GM10248 (cell line): ENCODE results near the gene FKBP11.

Experiments
- CTCF ChIA-PET: fragments of 300-600 bp; sonication (Branson Sonifier 250); formaldehyde crosslinking; extraction: SDS; loops from one replicate; lab custom pipeline; 2021; ENCODE audit warnings: antibody characterized with exemption; lab: Yijun Ruan, JAX
- POLR2A ChIA-PET: fragments of 350-650 bp; sonication (Branson Sonifier 250); formaldehyde crosslinking; extraction: SDS; loops from one replicate; lab custom pipeline; 2020; ENCODE audit warnings: antibody characterized with exemption; lab: Yijun Ruan, JAX
- DNase-seq: peaks from one replicate; pipeline ENCODE4 v3.0.0; 2012; ENCODE audit errors: extremely low spot score
- CTCF ChIP-seq: IDR thresholded peaks from 2 replicates; pipeline ENCODE4 v1.5.1; 2012; ENCODE audit warnings: mild to moderate bottlenecking, low read depth; ENCODE audit errors: extremely low read depth, missing control alignments, control extremely low read depth

The FKBP11 gene

GRCh38 chr12:48890657-48891418, 34.5 kb downstream of the FKBP11 start:
- DNase-seq = peak; percentile 83
- ChIA-PET POLR2A (interaction anchor here (0.6 kb wide), 2 partner anchors 25 to 375 kb away, joined by 3 read pairs; partner anchors contain the start of gene RND1), CTCF (interaction anchor here (0.6 to 8.3 kb wide), 40 partner anchors 11 to 252 kb away, joined by 3 to 313 read pairs (median 5); partner anchors contain the start of genes ARF3, DDN, DDX23 and FKBP11)
- peak; percentile 85 for TF ChIP-seq CTCF

- POLR2A ChIA-PET = interaction anchor here (1.6 kb wide), 1 partner anchor 24 kb away, joined by 7 read pairs; the partner anchor contains the start of gene RND1
- DNase-seq = no peak
- CTCF ChIA-PET = interaction anchor here (0.8 to 8.3 kb wide), 22 partner anchors 9 to 199 kb away, joined by 3 to 313 read pairs (median 5); partner anchors contain the start of genes ARF3, DDX23, FKBP11 and RND1
- TF ChIP-seq CTCF = no peak
These were observed 35.6 kb downstream of the FKBP11 start for GRCh38 chr12:48889679-48890078.

GRCh38 chr12:48883305-48884161, 41.8 kb downstream of the FKBP11 start:
- CTCF ChIA-PET = interaction anchor here (0.7 to 5.9 kb wide), 12 partner anchors 7 to 113 kb away, joined by 3 to 46 read pairs (median 4); partner anchors contain the start of gene FKBP11
- no peak for DNase-seq
- no peak for TF ChIP-seq CTCF
- POLR2A ChIA-PET = interaction anchor here (1.2 kb wide), 1 partner anchor 18 kb away, joined by 3 read pairs; no protein-coding TSS in a partner anchor

- TF ChIP-seq CTCF = no peak
- no peak for DNase-seq
- POLR2A ChIA-PET = interaction anchor here (1.2 kb wide), 1 partner anchor 18 kb away, joined by 3 read pairs; no protein-coding TSS in a partner anchor
- CTCF ChIA-PET = interaction anchor here (0.7 to 5.9 kb wide), 7 partner anchors 8 to 105 kb away, joined by 3 to 46 read pairs (median 7); a partner anchor contains a TSS
These were observed 42.4 kb downstream of the FKBP11 start for GRCh38 chr12:48882972-48883304.

DNA sequence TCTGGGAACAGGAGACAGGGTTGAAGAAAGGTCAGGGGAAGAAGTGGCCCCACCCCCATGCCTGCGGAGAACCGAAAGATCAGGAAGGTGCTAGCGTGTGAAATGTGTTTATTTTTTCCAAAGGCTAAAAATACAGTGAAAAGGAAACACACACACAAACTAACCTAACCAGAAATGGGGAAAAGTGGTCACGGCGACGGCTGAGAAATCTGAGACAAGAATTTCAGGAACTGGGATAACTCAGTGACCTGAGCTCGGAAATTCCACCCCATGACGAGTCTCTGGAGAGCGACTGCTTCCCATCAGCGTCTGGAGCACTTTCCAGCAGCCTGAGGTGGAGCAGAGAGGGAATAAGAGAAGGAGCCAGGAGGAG, 43.0 kb downstream of the FKBP11 start:
- ChIA-PET POLR2A (interaction anchor here (0.7 to 1.2 kb wide), 2 partner anchors 17 to 106 kb away, joined by 3 to 5 read pairs; no protein-coding TSS in a partner anchor), CTCF (interaction anchor here (1.7 to 5.9 kb wide), 4 partner anchors 9 to 29 kb away, joined by 6 to 46 read pairs (median 12); a partner anchor contains a TSS)

More for the DNA sequence above, 43.0 kb downstream of the FKBP11 start:
- no peak for TF ChIP-seq CTCF
- DNase-seq = no peak
